Measurements from ENCODE around the gene CELF2.

The CELF2 gene

DNA sequence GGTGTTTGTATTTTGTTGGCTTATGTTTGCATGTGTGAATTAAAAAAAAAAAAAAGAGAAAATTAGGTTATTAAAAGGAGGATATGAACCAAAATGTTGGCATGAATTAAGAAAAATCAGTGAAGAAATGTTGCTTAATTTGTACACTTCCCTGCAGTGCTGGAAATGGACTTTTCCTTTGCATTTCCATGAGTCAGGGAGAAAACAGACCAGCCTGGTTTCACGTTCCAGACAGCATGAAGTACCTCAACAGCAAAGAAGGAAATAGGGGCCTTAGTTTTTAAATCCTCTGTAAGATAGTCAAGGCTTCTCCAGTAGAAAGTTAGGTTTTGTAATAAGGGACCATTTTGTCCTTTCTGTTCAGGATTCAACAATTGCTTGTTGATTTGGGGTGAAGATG is 159.7 kb downstream of the CELF2 start:
- no peak for TF ChIP-seq ZFX (IDR thresholded peaks at IDR 0.05)
- TF ChIP-seq, protein P1, sequence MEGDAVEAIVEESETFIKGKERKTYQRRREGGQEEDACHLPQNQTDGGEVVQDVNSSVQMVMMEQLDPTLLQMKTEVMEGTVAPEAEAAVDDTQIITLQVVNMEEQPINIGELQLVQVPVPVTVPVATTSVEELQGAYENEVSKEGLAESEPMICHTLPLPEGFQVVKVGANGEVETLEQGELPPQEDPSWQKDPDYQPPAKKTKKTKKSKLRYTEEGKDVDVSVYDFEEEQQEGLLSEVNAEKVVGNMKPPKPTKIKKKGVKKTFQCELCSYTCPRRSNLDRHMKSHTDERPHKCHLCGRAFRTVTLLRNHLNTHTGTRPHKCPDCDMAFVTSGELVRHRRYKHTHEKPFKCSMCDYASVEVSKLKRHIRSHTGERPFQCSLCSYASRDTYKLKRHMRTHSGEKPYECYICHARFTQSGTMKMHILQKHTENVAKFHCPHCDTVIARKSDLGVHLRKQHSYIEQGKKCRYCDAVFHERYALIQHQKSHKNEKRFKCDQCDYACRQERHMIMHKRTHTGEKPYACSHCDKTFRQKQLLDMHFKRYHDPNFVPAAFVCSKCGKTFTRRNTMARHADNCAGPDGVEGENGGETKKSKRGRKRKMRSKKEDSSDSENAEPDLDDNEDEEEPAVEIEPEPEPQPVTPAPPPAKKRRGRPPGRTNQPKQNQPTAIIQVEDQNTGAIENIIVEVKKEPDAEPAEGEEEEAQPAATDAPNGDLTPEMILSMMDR (conservative IDR thresholded peaks at IDR 0.05), result no peak
- no peak overlapping the region for H3K27ac ChIP-seq

DNA sequence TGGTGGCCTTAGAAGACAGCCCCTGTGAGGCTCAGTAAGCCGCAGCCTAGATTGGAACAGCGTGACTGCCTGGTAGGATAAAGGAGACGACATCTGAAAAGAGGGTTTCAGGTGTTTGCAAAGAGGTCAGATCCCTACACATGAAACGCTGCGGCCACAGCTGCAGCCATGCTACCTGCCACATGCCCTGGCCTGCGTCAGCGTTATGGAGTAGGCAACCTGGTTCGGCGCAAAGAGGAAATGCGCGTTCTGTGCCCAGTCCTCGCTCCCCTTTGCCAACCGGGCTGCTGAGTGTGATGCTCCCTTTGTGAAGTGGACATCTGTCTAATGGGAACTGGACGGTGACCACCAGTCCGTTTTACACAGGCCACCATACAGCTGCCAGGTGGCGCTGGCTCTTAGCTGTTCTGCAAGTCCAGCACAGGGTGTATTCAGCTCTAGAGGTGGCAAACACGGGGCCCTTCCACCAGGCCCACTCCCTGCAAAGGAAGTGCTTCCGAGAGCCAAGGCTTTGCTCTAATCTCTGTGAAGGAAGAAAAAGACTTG is 160.3 kb downstream of the CELF2 start:
- no peak overlapping the region for H3K27ac ChIP-seq

DNA sequence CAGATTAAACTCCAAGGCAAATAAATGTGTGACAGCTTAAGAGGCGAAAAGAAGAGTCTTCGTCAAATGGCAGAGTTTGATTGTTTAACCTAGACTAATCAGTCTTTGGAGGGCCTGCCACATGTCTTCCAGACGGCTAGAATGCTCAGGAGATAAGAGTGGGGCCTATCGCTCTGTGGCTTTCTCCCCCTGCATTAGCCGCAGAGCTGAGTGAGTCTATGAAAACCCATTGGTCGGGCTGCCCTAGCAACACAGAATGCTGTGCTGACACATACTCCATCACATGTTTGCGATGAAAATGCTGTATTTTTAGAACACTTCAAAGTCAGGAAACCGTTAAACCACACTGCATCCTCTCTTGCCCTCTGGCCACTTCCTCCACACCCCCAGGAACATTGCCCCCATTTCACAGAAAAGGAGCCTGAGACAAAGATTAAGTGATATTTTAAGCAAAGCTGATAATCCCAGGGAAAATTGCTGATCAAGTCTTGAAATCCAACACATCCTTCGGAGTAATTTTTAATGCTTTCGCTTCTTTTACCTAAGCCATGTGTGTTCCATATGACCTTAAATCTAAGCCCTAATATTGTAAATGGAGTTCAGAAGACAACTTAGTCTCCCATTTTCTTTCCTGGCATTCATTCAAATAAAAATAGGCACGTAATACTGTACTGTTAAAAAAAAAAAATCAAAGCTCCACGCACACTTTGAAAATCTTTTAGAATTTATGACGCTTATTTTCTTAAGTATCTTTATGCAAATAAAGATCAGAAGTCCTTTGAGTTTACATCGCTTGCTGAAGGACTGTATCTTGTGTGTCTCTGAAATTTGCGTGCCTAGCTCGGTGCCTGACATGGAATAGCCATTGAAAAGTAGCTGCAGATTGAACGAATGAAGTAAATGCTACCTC is 161.2 kb downstream of the CELF2 start:
- TF ChIP-seq, protein P1 (conservative IDR thresholded peaks at IDR 0.05), result no peak
- no peak for TF ChIP-seq ZFX (IDR thresholded peaks at IDR 0.05)
- no peak overlapping the region for H3K27ac ChIP-seq

More for the DNA sequence above, 160.3 kb downstream of the CELF2 start:
- TF ChIP-seq, protein P1 (conservative IDR thresholded peaks at IDR 0.05), result no peak
- TF ChIP-seq ZFX (IDR thresholded peaks at IDR 0.05), result no peak

DNA sequence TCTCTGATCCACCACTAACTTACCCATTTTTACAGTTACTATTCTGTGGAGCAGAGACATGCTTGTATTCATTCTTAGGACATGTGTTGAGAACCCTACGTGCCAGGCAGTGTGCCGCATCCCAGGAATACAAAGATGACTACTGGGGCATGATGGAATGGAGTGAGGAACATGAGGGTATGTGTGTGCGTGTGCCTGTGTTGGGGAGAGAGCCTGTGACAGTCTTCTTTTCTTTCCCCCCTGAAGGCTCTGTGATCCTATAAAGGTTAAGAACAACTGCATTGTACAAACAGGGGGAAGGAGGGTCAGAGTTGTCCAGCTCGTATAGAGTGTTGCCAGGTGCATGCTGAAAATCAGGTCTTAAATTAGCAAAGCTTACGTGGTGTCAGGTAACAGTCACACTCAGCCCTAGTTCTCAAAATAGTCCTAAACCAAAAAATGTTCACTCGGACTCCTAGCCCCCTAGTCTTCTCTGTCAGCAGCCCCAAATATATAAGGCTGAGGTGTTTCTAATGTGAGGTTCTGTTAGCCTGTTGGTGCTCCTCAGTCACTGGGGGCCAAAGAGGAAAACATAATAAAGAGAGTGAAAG is 161.9 kb downstream of the CELF2 start:
- TF ChIP-seq ZFX (IDR thresholded peaks at IDR 0.05), result no peak
- TF ChIP-seq, protein P1 (conservative IDR thresholded peaks at IDR 0.05), result no peak
- H3K27ac ChIP-seq, result no peak overlapping the region

DNA sequence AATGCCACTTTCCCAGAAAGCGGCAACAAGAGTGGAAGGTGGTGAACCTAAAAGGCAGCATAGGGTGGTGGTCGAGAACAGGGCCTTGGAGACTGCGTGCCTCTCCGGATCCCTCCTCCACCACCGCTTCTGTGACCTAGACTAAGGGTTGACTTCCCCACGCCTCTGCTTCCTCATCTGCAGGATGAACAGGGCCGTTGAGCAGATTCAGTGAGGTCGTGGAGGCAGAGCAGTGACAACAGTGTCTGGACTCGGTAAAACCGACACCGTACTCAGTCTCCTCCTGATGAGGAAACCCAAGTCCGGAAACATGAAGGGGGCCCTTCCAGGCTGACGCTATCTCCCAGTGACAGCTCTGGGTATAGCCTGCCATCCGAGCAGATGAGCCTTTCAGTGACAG is 162.6 kb downstream of the CELF2 start:
- no peak for TF ChIP-seq ZFX (IDR thresholded peaks at IDR 0.05)
- TF ChIP-seq, protein P1 (conservative IDR thresholded peaks at IDR 0.05), result no peak
- H3K27ac ChIP-seq, result no peak overlapping the region

DNA sequence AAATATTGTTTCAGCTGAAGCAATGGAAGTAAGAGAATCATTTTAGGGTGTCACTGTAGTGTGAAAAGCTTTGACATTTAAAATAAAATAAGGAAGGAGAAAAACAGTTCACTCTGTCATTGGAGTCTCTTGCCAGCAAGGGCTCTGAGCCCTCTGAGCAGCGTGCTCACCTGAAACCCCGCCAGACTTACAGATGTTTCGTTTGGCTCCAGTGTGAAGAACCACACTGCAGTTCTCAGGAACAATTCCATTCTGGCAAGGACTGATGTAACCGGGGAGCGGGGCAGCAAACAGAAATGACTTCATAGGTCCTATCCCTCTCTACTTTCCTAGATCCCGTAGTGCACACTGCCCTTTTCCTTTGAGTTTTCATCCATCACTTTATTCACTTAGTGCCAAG is 164.3 kb downstream of the CELF2 start:
- no peak overlapping the region for H3K27ac ChIP-seq

More for the DNA sequence above, 164.3 kb downstream of the CELF2 start:
- no peak for TF ChIP-seq ZFX (IDR thresholded peaks at IDR 0.05)
- TF ChIP-seq, protein P1 (conservative IDR thresholded peaks at IDR 0.05), result no peak
